ENCODE data around the gene AASDH. TPM values are rescaled to one million over a fixed set of nuclear protein-coding genes. Genes with fewer than 3 reads are reported as not detected.

The AASDH gene
- total RNA-seq, 1 donor, result 16.9 TPM

DNA sequence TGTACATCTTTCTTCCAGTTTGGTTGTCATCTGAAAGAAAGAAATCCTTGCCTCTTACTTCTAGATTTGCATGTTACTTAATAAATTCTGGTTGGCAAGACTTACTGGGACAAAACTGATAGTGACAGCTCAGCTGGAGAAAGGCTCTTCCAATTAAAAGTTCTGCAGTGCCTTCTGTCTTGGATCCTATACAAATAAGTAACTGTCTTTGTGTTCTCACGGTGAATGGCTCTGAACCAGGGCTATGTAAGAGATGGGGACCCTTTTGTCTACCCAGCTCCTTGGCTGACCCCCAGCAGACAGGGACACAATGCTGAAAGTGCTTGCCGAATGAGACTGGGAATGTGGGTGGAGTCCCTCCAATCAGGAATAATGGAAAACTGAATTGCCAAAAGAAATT, 89.5 kb downstream of the AASDH start:
- H3K4me3 ChIP-seq (ENCODE audit: low read depth, low read length), result no peak overlapping the region
- DNase-seq (ENCODE audit: low read depth), result no peak
- TF ChIP-seq, protein P1, sequence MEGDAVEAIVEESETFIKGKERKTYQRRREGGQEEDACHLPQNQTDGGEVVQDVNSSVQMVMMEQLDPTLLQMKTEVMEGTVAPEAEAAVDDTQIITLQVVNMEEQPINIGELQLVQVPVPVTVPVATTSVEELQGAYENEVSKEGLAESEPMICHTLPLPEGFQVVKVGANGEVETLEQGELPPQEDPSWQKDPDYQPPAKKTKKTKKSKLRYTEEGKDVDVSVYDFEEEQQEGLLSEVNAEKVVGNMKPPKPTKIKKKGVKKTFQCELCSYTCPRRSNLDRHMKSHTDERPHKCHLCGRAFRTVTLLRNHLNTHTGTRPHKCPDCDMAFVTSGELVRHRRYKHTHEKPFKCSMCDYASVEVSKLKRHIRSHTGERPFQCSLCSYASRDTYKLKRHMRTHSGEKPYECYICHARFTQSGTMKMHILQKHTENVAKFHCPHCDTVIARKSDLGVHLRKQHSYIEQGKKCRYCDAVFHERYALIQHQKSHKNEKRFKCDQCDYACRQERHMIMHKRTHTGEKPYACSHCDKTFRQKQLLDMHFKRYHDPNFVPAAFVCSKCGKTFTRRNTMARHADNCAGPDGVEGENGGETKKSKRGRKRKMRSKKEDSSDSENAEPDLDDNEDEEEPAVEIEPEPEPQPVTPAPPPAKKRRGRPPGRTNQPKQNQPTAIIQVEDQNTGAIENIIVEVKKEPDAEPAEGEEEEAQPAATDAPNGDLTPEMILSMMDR (IDR thresholded peaks at IDR 0.05; ENCODE audit: insufficient read depth, low read length), result no peak

DNA sequence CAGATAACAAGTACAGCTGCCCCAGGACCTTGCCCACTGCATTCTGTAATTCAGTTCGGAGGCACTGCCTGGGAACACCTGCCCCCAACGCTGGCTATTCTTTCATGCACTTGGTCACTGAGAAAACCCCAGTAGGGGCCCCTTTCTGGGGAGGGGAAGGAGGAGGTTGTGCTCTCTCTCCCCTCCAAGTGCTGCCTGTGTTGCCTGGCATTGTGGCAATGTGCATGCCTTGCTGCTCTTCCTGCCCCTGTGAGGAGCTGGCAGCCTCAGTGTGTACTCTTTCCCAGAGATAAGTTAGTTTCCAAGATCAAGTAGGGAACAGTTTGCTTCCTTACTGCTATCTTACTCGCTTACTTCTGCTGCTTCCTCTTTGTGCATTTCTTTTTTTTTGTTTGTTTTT, 90.8 kb downstream of the AASDH start:
- TF ChIP-seq, protein P1 (IDR thresholded peaks at IDR 0.05; ENCODE audit: insufficient read depth, low read length), result no peak
- no peak overlapping the region for H3K4me3 ChIP-seq (ENCODE audit: low read depth, low read length)
- DNase-seq (ENCODE audit: low read depth), result no peak

DNA sequence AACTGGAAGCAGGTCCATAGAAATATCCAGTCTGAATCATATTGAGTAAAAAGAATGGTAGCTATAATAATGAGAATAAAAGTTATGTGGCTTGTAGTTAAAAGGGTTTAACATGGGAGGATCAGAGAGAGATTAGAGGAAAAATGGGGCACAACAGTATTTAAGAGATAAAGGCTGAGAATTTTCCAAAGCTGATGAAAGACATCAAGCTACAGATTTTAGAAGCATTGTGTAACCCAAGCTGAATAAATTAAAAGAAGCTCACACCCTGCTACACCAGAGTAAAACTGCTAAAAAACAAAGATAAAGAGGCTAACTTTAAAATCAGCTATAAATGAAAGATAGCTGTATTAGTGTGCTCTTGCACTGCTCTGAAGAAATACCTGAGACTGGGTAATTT, 94.2 kb downstream of the AASDH start:
- DNase-seq (ENCODE audit: low read depth), result no peak
- TF ChIP-seq, protein P1 (IDR thresholded peaks at IDR 0.05; ENCODE audit: insufficient read depth, low read length), result no peak
- H3K4me3 ChIP-seq (ENCODE audit: low read depth, low read length), result no peak overlapping the region

DNA sequence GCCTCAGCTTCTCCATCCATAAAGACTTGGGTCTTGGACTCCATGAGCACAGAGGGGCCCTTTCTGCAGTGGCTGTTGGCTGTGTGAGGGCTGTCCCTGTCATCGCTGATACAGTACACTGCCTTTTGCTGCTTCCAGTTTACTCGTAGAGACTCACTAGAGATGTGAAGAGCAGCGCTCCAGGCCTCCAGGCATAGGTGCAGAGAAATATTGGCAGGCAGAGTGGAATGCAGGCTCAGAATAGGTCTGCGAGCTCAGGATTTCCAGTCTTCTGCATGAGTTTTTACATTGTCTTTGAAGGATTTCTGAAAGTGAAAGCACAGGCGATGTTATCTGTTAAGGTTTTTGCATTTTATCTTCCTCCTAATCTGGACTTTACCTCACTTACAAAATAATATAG, 97.4 kb downstream of the AASDH start:
- TF ChIP-seq, protein P1 (IDR thresholded peaks at IDR 0.05; ENCODE audit: insufficient read depth, low read length), result no peak
- H3K4me3 ChIP-seq (ENCODE audit: low read depth, low read length), result peak overlapping the region; percentile 23
- DNase-seq (ENCODE audit: low read depth), result peak; percentile 20

DNA sequence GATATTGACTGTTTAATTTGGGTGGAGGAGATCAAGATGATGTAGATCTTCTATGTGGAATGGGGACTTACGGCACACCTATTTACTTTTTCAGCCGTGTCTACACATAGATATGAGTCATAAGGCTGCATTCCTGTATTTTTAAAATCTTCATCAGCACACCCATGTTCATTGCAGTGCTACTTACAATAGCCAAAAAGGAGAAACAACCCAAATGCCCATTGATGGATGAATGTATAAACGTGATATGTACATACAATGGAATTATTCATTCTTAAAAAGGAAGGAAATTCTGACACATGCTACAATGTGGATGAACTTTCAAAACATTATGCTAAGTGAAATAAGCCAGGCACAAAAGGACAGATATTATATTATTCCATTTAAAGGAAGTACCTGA, 98.6 kb downstream of the AASDH start:
- H3K4me3 ChIP-seq (ENCODE audit: low read depth, low read length), result no peak overlapping the region
- TF ChIP-seq, protein P1 (IDR thresholded peaks at IDR 0.05; ENCODE audit: insufficient read depth, low read length), result no peak
- no peak for DNase-seq (ENCODE audit: low read depth)

Small RNAs within 50 kb of the gene (small RNA-seq; reads per million reads assigned to genes)
- not detected for gene RNU6-197P

Other genes starting within 250 kb of the AASDH start
- 13.7 and 18.4 TPM in 2 replicates for gene PPAT, start 48.1 kb upstream of the AASDH start, total RNA-seq (ENCODE audit: low replicate concordance)
- 13.6 and 62.3 TPM in 2 replicates for gene PAICS, start 48.8 kb upstream of the AASDH start, total RNA-seq (ENCODE audit: low replicate concordance)
- gene SRP72, start 80.1 kb upstream of the AASDH start, total RNA-seq (ENCODE audit: low replicate concordance), result 119 and 202 TPM in 2 replicates
- 0.09 TPM in 1 of 2 replicates, not detected in the other for gene ARL9, start 118.3 kb upstream of the AASDH start, total RNA-seq (ENCODE audit: low replicate concordance)

All from fibroblast of the aortic adventitia (primary cell).